A549 (cell line): ENCODE data around the gene SHISA4.

Experiments used
- CBX2 ChIP-seq: fragments of 200-600 bp; sonication (generic); IDR thresholded peaks from 2 replicates; pipeline ENCODE4 v1.6.1; 2016; ENCODE audit warnings: low read depth, mild to moderate bottlenecking, borderline replicate concordance
- CHD4 ChIP-seq: fragments of 200-600 bp; sonication (generic); IDR thresholded peaks from 2 replicates; pipeline ENCODE4 v1.6.1; 2016; ENCODE audit warnings: antibody characterized with exemption, mild to moderate bottlenecking, borderline replicate concordance
- CTCF ChIP-seq: fragments of >200 bp; sonication (Bioruptor Twin); formaldehyde crosslinking; IDR thresholded peaks from 3 replicates; pipeline ENCODE4 v1.5.1; 2016
- EHF ChIP-seq: fragments of 250-450 bp; sonication (Bioruptor Pico); IDR thresholded peaks from 2 replicates; pipeline ENCODE4 v1.5.0; 2020; ENCODE audit warnings: mild to moderate bottlenecking
- HOXA7 ChIP-seq: fragments of 250-450 bp; sonication (Bioruptor Pico); IDR thresholded peaks from 2 replicates; pipeline ENCODE4 v1.5.0; 2020; ENCODE audit warnings: mild to moderate bottlenecking, moderate library complexity
- KDM5A ChIP-seq: fragments of 200-600 bp; sonication (generic); IDR thresholded peaks from 2 replicates; pipeline ENCODE4 v1.6.1; 2016; ENCODE audit warnings: antibody characterized with exemption, mild to moderate bottlenecking
- MYC ChIP-seq: IDR thresholded peaks from 2 replicates; pipeline ENCODE4 v1.6.1; 2012; ENCODE audit warnings: mild to moderate bottlenecking, inconsistent platforms, low read length, improper control_type of control experiment, borderline replicate concordance
- NFE2L2 ChIP-seq: fragments of 150-350 bp; conservative IDR thresholded peaks from 2 replicates; pipeline ENCODE4 v1.6.1; 2014; ENCODE audit warnings: low read length
- PHF8 ChIP-seq: fragments of 200-600 bp; sonication (generic); IDR thresholded peaks from 2 replicates; pipeline ENCODE4 v1.6.1; 2016; ENCODE audit warnings: low read depth, mild to moderate bottlenecking, antibody characterized with exemption, moderate library complexity, borderline replicate concordance
- POLR2A ChIP-seq: IDR thresholded peaks from 2 replicates; pipeline ENCODE4 v1.6.1; 2012; ENCODE audit warnings: mild to moderate bottlenecking, low read length
- USF2 ChIP-seq: fragments of 450-650 bp; IDR thresholded peaks from 2 replicates; pipeline ENCODE4 v1.6.1; 2014; ENCODE audit warnings: antibody characterized with exemption

- TF ChIP-seq CTCF: peak; percentile 63
- TF ChIP-seq POLR2A: no peak
- TF ChIP-seq CHD4: no peak
- no peak for TF ChIP-seq CBX2
- no peak for TF ChIP-seq HOXA7 (CRISPR knock-in tag)
- no peak for TF ChIP-seq MYC
- no peak for TF ChIP-seq EHF
- TF ChIP-seq KDM5A: no peak
- TF ChIP-seq USF2: no peak
- no peak for TF ChIP-seq NFE2L2
- TF ChIP-seq PHF8: no peak
Observed at GRCh38 chr1:201877877-201878401, 10.8 kb upstream of the SHISA4 start.
